GM12864 (cell line): ENCODE data around the gene KLF7.

Source experiments
- DNase-seq: peaks from one replicate; pipeline ENCODE4 v3.0.0-alpha.2; 2011; ENCODE audit warnings: low read depth
- H3K4me3 ChIP-seq: 2 replicates; pipeline ENCODE4 v1.5.1; 2011; ENCODE audit warnings: mild to moderate bottlenecking, low read depth, low read length, control low read depth
- TF ChIP-seq, protein P1 (sequence below): IDR thresholded peaks from 2 replicates; pipeline ENCODE4 v1.5.1; 2011; ENCODE audit warnings: low read depth, mild to moderate bottlenecking, moderate library complexity, low read length, control low read depth, inconsistent platforms; ENCODE audit errors: missing control alignments

The KLF7 gene

DNA sequence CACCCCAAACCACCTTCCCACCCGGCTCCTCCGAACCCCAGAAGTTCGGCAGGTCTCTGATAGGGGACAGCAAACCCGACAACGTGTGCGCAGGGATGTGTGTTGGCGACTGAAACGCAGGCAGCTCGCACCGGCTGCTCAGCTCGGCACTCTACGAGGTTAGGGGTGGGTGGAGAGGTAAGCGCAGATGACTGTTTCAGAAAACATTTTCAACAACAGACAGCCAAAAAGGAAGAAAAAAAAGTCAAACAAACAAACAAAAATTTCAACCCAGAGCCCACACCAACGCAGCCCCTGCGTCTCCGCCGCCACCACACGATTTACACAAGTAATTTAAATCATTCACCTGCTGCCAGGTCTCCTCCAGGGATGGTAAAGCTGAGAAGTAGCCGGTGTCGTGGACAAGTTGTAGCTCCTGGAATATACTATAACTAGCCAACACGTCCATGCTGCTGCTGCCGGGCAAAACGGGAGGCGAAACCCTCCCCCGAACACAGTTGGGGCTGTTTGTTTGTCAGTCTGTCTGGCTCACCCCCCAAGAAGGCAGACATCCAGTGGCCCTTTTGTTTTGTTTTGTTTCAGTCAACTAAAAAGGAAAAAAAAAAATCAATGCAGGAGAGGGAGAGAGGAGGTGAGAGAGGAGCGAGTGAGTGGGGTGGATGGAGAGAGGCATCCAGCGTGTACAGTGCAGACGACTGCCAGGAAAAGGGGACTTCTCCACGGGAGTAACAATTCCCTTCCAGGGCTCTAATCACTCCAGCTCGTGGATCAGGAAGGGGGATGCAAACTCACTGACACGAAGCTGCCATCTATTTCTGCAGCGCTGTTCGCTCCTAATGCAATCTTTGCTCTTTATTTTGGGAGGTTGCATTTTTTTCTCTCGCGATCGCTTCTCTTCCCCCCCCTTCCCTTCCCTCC lies at the start of gene KLF7:
Gene KLF7, minus strand, starts transcription at position 828 of the 918 bp plus-strand sequence. Its CDS starts 380 bp downstream, at position 448.
- TF ChIP-seq, protein P1, sequence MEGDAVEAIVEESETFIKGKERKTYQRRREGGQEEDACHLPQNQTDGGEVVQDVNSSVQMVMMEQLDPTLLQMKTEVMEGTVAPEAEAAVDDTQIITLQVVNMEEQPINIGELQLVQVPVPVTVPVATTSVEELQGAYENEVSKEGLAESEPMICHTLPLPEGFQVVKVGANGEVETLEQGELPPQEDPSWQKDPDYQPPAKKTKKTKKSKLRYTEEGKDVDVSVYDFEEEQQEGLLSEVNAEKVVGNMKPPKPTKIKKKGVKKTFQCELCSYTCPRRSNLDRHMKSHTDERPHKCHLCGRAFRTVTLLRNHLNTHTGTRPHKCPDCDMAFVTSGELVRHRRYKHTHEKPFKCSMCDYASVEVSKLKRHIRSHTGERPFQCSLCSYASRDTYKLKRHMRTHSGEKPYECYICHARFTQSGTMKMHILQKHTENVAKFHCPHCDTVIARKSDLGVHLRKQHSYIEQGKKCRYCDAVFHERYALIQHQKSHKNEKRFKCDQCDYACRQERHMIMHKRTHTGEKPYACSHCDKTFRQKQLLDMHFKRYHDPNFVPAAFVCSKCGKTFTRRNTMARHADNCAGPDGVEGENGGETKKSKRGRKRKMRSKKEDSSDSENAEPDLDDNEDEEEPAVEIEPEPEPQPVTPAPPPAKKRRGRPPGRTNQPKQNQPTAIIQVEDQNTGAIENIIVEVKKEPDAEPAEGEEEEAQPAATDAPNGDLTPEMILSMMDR: no peak
- H3K4me3 ChIP-seq: peak within 1 kb of the TSS; percentile 70
- no peak for DNase-seq

DNA sequence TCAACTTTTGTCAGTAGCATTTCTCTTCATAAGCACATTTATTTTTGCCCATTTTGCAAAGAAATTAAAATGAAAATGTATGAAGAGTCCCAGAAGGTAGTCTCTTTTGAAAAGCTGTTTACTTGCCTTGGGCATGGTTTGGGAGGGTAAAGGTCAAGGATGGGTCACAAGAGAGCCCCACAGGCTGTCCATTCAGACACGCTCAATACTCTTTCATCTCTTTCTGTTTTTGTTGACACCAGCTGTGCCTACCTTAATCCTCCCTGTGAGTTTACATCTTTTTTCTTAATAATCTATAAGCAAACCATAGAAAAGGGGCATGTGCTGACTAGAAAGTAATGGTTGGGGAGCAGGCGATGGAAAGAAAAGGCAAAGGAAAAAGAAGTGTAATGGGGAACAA lies 49.6 kb upstream of the KLF7 start:
- TF ChIP-seq, protein P1: no peak
- no peak overlapping the region for H3K4me3 ChIP-seq
- DNase-seq: no peak

DNA sequence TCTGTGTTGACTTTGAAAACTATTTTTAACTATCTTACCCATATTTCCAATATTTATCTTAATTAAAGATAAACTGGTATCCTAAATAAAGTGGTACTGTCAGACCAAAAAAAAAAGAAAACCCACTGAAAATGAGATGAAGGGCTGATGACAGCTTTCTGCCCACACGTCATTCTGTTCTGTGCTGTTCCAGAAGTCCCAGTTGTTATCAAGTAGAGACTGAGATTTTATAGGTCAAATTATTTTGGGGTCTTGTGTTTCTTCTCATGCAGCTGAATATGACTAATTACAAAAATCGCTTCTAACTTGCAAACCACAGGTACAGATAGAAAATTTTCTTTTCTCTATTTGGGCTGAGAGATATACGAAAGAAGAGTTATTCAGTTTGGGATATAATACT lies 48.7 kb upstream of the KLF7 start:
- TF ChIP-seq, protein P1: no peak
- no peak for DNase-seq
- no peak overlapping the region for H3K4me3 ChIP-seq

DNA sequence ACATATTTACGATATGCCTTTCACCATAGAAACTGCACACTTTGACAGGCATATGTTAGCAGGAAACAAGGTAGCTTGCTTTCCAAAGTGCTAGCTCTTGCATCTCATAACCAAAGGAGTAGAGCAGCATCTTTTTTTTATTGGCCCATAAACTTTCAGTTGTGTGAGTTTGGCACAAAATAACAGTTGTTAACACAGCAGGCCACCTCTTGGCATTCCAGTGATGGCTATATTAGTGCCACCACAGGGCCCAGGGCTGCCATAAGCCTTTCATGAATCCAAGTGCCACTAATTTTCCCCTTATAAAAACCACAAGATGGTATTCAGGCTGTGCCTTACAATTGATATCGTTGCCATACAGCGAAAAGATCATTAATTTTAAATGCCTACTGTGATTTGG lies 40.3 kb upstream of the KLF7 start:
- no peak overlapping the region for H3K4me3 ChIP-seq
- TF ChIP-seq, protein P1: no peak
- DNase-seq: no peak

DNA sequence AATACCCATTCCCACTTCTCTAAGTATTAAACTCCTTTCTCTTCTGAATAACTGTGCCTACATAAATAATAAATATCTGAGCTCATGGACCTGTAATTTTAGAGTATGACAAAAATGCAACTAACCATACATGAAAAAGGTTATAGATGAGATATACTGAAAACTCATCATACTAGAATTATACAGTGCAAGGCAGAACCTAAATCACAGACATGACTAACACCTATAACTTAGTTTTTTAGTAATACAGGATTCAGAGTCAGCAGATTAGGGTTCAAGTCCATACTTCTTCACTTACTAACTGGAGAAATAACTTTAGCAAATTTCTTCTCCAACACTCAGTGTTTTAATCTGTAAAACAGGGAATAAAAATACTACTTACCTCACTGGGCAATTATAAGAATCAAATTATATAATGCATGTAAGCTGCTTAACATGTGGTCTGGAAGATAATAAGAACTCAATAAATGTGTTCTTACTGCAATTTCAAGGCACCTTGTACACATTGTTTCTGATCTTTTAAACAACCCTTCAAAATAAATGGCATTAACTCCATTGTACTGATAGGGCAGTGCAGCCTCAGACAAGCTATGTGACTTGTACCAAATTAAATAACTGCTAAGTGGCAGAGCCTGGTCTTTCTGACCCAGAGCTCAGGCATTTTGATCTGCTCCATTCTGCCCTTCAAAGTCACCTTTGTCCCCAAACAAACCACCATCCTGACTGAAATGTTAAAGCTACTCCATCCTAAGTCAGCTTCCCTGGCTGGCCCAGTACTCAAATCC lies 39.6 kb upstream of the KLF7 start:
- TF ChIP-seq, protein P1: no peak
- no peak overlapping the region for H3K4me3 ChIP-seq
- DNase-seq: no peak

DNA sequence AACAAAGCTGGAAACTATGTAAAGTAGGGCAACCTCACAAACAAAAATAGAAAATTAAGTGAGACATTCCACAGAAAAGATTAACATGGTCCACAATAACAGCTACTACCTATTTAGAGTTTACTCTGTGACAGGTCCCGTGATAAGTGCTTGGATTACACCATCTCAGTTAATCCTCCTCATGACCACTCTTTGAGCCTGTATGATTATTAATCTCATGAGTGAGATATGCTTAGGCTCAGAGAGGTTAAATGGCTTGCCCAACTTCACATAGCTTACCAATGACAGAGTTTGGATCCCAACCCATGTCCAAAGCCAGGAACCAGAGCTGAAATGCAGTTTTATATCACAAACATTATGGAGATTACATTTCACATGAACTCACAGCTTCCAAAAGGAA lies 37.3 kb upstream of the KLF7 start:
- TF ChIP-seq, protein P1: no peak
- DNase-seq: no peak

More for the DNA sequence above, 37.3 kb upstream of the KLF7 start:
- H3K4me3 ChIP-seq: no peak overlapping the region
